Ovary (tissue), 3 donors: Measurements from ENCODE around the gene CRIM1.

Source experiments
- CTCF ChIP-seq, 3 donors: fragments of 450-650 bp in 2 of 3; fragments of 200-600 bp in 1 of 3; IDR thresholded peaks; one replicate each; pipeline versions ENCODE4 v1.5.1 to v1.8.0; 2016 to 2022; ENCODE audit warnings: antibody characterized with exemption in 3 of 3, mild to moderate bottlenecking in 1 of 3
- EP300 ChIP-seq: sonication (generic); formaldehyde crosslinking; IDR thresholded peaks from one replicate; pipeline ENCODE4 v1.6.1; 2017; ENCODE audit warnings: antibody characterized with exemption
- POLR2A ChIP-seq: fragments of 450-650 bp; IDR thresholded peaks from one replicate; pipeline ENCODE4 v1.6.1; 2017; ENCODE audit warnings: antibody characterized with exemption, mild to moderate bottlenecking, moderate library complexity
- donor health status: DM: no; HTN: no; CAD: no.

- TF ChIP-seq POLR2A (no peak), CTCF (IDR thresholded peaks at IDR 0.05) (no peak), EP300 (no peak)
Measured at GRCh38 chr2:36520431-36520830, 164.9 kb downstream of the CRIM1 start.
